Immature natural killer cell (primary cell): ENCODE data around the gene RASA3. TPM values are rescaled to one million over a fixed set of nuclear protein-coding genes. Genes with fewer than 3 reads are reported as not detected.
A peak's percentile ranks its signal among the peaks of the same experiment; 100 is the strongest.
"Not testable (repeated sequence)": the region's sequence is repeated elsewhere in the genome, so short reads cannot be mapped to it uniquely, and the experiment has no call there.

Source experiments
- DNase-seq, 3 donors: peaks; one replicate each; pipeline ENCODE4 v3.0.0; 2022; ENCODE audit warnings: mixed read lengths in 1 of 3
- H3K27ac Mint-ChIP-seq, 6 donors: one replicate each; pipeline ENCODE4 v1.8.0; 2020; ENCODE audit warnings: mixed read lengths in 6 of 6, mild to moderate bottlenecking in 5 of 6, inconsistent platforms in 4 of 6, moderate library complexity in 3 of 6
- H3K27me3 Mint-ChIP-seq, 3 donors: one replicate each; pipeline ENCODE4 v1.8.0; 2020 to 2021; ENCODE audit warnings: low read depth in 3 of 3, mild to moderate bottlenecking in 3 of 3, mixed read lengths in 3 of 3, moderate library complexity in 3 of 3, inconsistent platforms in 1 of 3
- H3K36me3 Mint-ChIP-seq, 3 donors: one replicate each; pipeline ENCODE4 v1.8.0; 2020; ENCODE audit warnings: mixed read lengths in 3 of 3, inconsistent platforms in 2 of 3, mild to moderate bottlenecking in 2 of 3
- H3K4me1 Mint-ChIP-seq, 2 donors: one replicate each; pipeline ENCODE4 v1.8.0; 2020; ENCODE audit warnings: inconsistent platforms in 2 of 2, mild to moderate bottlenecking in 2 of 2, mixed read lengths in 2 of 2, moderate library complexity in 1 of 2
- H3K4me3 Mint-ChIP-seq, 5 donors: one replicate each; pipeline ENCODE4 v1.8.0; 2020; ENCODE audit warnings: mild to moderate bottlenecking in 5 of 5, mixed read lengths in 5 of 5, inconsistent platforms in 3 of 5, moderate library complexity in 3 of 5
- H3K9me3 Mint-ChIP-seq, 6 donors: one replicate each; pipeline ENCODE4 v1.8.0; 2020; ENCODE audit warnings: mild to moderate bottlenecking in 6 of 6, mixed read lengths in 6 of 6, inconsistent platforms in 4 of 6, moderate library complexity in 3 of 6
- polyA plus RNA-seq, 3 donors: library from polyadenylated mRNA; unstranded; fragments of 300-500 nt; fragmentation: Illumina TruSeq; gene quantifications; one replicate each; pipeline ENCODE4 v1.2.3, GENCODE V29; 2021

Gene RASA3
- polyA plus RNA-seq, 3 donors from 2014 or later: 37.4 to 153 (median 64.8) TPM

GRCh38 chr13:114023716-114024602 lies 108.5 kb downstream of the RASA3 start:
- peaks cover 3 to 28% (median 4%) of the 10 kb centered on the region in 3 donors for H3K36me3 Mint-ChIP-seq
- peaks cover 31 to 44% of the 10 kb centered on the region in 2 donors for H3K4me1 Mint-ChIP-seq
- peak overlapping the region; percentile 22 to 87 (median 75) for H3K27ac Mint-ChIP-seq
- H3K27me3 Mint-ChIP-seq: peaks cover 12 to 55% (median 55%) of the 10 kb centered on the region in 3 donors
- peak overlapping the region in 1 of 5 donors; percentile 42 for H3K4me3 Mint-ChIP-seq
- no peak for DNase-seq
- peaks cover 0 to 2% (median 0%) of the 10 kb centered on the region in 6 donors for H3K9me3 Mint-ChIP-seq

DNA sequence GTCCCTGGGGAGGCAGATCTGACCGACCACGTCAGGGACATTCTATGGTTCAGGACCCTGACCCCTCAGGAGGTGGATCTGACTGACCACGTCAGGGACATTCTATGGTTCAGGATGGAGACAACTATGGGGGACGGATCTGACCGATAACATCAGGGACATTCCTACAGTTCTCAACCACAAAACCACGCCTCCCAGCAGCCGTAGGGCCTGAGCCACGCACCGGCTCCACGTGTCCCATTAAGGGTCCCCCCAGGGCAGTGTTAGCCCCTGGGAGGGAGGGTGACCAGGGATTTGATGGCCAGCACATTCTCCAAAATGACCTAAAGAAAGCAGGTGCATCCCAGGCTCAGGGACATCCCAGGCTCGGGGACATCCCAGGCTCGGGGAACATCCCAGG lies 109.5 kb downstream of the RASA3 start:
- Mint-ChIP-seq H3K27ac (peak overlapping the region; percentile 24 to 73 (median 40)), H3K4me3 (no peak overlapping the region), H3K27me3 (peaks cover 14 to 57% (median 52%) of the 10 kb centered on the region in 3 donors), H3K9me3 (peaks cover 0 to 2% (median 0%) of the 10 kb centered on the region in 6 donors), H3K4me1 (peaks cover 28 to 39% of the 10 kb centered on the region in 2 donors), H3K36me3 (peaks cover 3 to 28% (median 4%) of the 10 kb centered on the region in 3 donors)
- DNase-seq: no peak

DNA sequence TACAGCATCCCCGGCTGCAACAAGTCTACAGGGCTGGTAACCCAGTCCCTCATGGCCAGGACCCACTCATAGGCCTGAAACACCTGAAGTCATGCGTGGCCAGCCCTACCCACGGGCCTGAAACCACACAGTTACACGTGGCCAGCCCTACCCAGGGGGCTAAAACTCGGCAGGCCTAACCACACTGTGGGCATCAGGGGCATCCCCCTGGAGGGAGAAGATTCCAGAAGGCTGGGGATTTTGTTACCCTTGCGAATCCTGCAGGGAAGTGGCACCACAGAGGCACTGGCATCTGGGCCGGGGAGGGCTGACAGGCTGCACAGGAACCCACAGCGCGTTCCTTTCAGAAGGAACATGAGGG lies 110.1 kb downstream of the RASA3 start:
- Mint-ChIP-seq H3K36me3 (peaks cover 3 to 26% (median 4%) of the 10 kb centered on the region in 3 donors), H3K9me3 (peaks cover 0 to 2% (median 0%) of the 10 kb centered on the region in 6 donors), H3K27me3 (peaks cover 14 to 60% (median 49%) of the 10 kb centered on the region in 3 donors), H3K4me3 (no peak overlapping the region), H3K27ac (peak overlapping the region in 4 of 6 donors; percentile 24 to 51 (median 42)), H3K4me1 (peaks cover 24 to 33% of the 10 kb centered on the region in 2 donors)
- no peak for DNase-seq

DNA sequence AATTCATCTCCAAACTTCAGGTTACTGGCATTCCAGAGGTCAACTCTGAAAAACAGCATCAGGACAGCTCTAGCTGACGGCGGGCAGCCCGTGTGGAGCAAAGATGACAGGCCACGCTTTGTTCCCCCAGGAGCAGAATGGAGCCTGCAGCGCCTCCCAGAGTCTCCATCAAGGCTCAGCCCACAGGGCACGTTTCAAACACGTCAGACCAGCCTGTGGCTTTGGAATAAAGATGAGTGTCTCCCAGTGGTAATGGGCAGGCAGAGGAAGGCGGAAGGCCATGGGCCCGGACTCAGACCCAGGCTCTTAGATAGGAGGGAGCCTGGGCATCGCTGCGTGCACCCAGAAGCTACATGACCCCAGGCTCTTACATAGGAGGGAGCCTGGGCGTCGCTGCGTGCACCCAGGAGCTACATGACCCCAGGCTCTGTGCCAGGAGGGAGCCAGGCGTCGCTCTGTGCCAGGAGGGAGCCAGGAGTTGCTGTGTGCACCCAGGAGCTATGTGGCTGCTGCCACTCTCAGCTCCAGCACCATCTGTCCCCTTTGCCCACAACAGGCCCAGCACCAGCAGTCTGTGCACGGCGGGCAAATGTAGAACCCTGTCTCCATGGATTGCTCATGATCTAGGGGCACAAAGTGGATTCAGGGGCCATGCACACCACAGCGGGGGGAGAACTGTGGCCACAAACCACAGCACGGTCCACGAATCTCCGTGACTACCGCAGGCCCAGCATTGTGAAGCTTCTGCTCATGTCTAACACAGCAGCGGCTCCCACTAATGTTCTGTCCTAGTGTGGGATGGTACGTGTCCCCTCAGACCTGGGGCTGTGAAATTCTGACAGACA lies 110.7 kb downstream of the RASA3 start:
- no peak for DNase-seq
- H3K27me3 Mint-ChIP-seq: peaks cover 16 to 59% (median 48%) of the 10 kb centered on the region in 3 donors
- H3K27ac Mint-ChIP-seq: peak overlapping the region in 4 of 6 donors; percentile 24 to 51 (median 42)
- peaks cover 22 to 27% of the 10 kb centered on the region in 2 donors for H3K4me1 Mint-ChIP-seq
- no peak overlapping the region for H3K4me3 Mint-ChIP-seq
- peaks cover 0 to 3% (median 0%) of the 10 kb centered on the region in 6 donors for H3K9me3 Mint-ChIP-seq
- peaks cover under 1 to 25% (median 4%) of the 10 kb centered on the region in 3 donors for H3K36me3 Mint-ChIP-seq

DNA sequence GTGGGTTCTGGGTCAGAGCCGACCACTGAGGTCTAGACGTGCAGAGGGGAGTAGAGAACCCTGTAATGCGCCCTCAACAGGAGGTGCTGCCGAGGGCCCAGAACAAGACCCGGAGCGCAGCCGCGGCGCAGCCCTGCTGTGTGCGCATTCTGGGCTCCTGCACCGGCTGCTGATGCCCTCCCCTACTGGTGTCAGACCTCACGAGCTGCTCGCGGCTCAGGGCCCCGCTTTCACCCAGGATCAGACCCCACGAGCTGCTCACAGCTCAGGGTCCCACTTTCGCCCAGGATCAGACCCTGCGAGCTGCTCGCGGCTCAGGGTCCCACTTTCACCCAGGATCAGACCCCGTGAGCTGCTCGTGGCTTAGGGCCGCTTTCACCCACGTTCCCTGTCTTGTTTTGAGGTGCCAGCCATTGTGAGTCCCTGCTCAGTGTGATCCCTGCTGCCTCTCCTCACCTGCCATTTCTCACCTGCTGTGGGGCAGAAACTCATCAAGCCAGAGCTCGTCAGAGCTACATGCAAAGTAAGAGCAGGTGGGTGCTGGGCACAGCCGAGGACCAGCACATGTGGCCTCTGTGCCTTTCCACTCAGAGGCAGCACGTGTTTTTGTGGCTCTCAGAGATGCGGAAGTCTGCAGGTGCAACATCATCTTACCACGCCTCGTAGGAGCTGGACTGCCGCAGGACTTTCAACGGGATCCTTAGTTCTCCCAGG lies 111.5 kb downstream of the RASA3 start:
- no peak for DNase-seq
- Mint-ChIP-seq H3K36me3 (peaks cover 0 to 30% (median 5%) of the 10 kb centered on the region in 3 donors), H3K4me1 (peaks cover 18 to 20% of the 10 kb centered on the region in 2 donors), H3K9me3 (peaks cover 0 to 4% (median 0%) of the 10 kb centered on the region in 6 donors), H3K4me3 (no peak overlapping the region), H3K27ac (peak overlapping the region in 3 of 6 donors; percentile 24 to 65 (median 44)), H3K27me3 (peaks cover 17 to 62% (median 50%) of the 10 kb centered on the region in 3 donors)

GRCh38 chr13:114020134-114020533 lies 112.3 kb downstream of the RASA3 start:
- Mint-ChIP-seq H3K4me1 (peaks cover 12% of the 10 kb centered on the region in 2 donors), H3K36me3 (peaks cover 0 to 31% (median 5%) of the 10 kb centered on the region in 3 donors), H3K27me3 (peaks cover 20 to 56% (median 48%) of the 10 kb centered on the region in 3 donors), H3K27ac (peak overlapping the region in 2 of 6 donors; percentile 24 to 65)
- DNase-seq, H3K9me3 Mint-ChIP-seq, H3K4me3 Mint-ChIP-seq: not testable (repeated sequence)

- H3K36me3 Mint-ChIP-seq: peaks cover 0 to 31% (median 5%) of the 10 kb centered on the region in 3 donors
- H3K9me3 Mint-ChIP-seq: peaks cover 0 to 4% (median 0%) of the 10 kb centered on the region in 6 donors
- H3K27ac Mint-ChIP-seq: peak overlapping the region in 4 of 6 donors; percentile 40 to 67 (median 56)
- peak; percentile 34 to 38 (median 36) for DNase-seq
- peaks cover 22 to 50% (median 42%) of the 10 kb centered on the region in 3 donors for H3K27me3 Mint-ChIP-seq
- H3K4me1 Mint-ChIP-seq: peaks cover 7 to 8% of the 10 kb centered on the region in 2 donors
- no peak overlapping the region for H3K4me3 Mint-ChIP-seq
Measured at GRCh38 chr13:114019367-114019766, 113.1 kb downstream of the RASA3 start.

- Mint-ChIP-seq H3K4me1 (peaks cover 0 to 4% of the 10 kb centered on the region in 2 donors), H3K27ac (no peak overlapping the region), H3K4me3 (no peak overlapping the region), H3K9me3 (peaks cover 0 to 4% (median 0%) of the 10 kb centered on the region in 6 donors), H3K27me3 (peaks cover 23 to 45% (median 39%) of the 10 kb centered on the region in 3 donors), H3K36me3 (peaks cover 0 to 26% (median 5%) of the 10 kb centered on the region in 3 donors)
- no peak for DNase-seq
Measured at GRCh38 chr13:114018461-114019055, 113.9 kb downstream of the RASA3 start.

GRCh38 chr13:114017966-114018365 lies 114.5 kb downstream of the RASA3 start:
- Mint-ChIP-seq H3K27ac (peak overlapping the region in 1 of 6 donors; percentile 60), H3K4me1 (peaks cover 0 to 3% of the 10 kb centered on the region in 2 donors), H3K36me3 (peaks cover 0 to 26% (median 5%) of the 10 kb centered on the region in 3 donors), H3K9me3 (peaks cover 0 to 4% (median 0%) of the 10 kb centered on the region in 6 donors), H3K4me3 (no peak overlapping the region), H3K27me3 (peaks cover 23 to 43% (median 36%) of the 10 kb centered on the region in 3 donors)
- no peak for DNase-seq

- H3K27ac Mint-ChIP-seq: peak overlapping the region in 2 of 6 donors; percentile 51 to 61
- DNase-seq: no peak
- H3K9me3 Mint-ChIP-seq: peaks cover 0 to 4% (median 0%) of the 10 kb centered on the region in 6 donors
- H3K4me3 Mint-ChIP-seq: peak overlapping the region in 1 of 5 donors; percentile 46
- peaks cover 0 to 26% (median 5%) of the 10 kb centered on the region in 3 donors for H3K36me3 Mint-ChIP-seq
- no peaks in the 10 kb centered on the region for H3K4me1 Mint-ChIP-seq
- H3K27me3 Mint-ChIP-seq: peaks cover 23 to 36% (median 31%) of the 10 kb centered on the region in 3 donors
Measured at GRCh38 chr13:114017028-114017630, 115.3 kb downstream of the RASA3 start.

DNA sequence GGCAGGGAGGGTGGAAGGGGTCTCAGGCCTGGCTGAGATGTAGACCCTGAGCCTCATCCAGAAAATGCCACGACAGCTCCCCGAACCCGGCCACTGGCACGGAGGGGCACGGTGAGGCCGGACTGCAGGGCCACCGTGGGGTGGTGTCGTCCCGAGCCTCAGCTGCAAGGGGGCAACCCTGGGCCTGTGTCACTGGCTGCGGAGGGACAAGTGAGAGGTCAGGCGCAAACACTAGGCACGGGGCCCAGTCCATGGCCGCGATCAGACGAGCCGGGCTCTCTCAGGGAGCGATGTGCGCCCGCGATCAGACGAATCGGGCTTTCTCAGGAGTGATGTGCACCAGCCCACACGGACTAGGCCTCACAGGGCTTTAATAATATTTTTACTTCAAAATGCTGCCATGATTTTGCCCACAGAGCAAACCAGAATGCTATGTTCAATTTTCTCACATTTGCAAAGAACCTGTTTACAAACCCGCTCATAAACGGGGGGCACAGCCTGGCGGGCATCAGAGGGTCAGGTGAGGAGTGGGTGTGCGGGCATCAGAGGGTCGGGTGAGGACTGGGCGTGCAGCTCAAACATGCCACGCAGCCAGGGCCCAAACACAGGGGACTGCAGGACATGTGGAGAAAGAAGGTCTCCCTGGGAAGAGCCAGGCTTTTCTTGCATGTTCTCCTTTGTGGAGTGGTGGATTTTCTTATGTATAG lies 115.9 kb downstream of the RASA3 start:
- H3K9me3 Mint-ChIP-seq: peaks cover 0 to 4% (median 0%) of the 10 kb centered on the region in 6 donors
- H3K4me1 Mint-ChIP-seq: no peaks in the 10 kb centered on the region
- peak overlapping the region in 5 of 6 donors; percentile 20 to 77 (median 51) for H3K27ac Mint-ChIP-seq
- peaks cover 23 to 31% (median 30%) of the 10 kb centered on the region in 3 donors for H3K27me3 Mint-ChIP-seq
- peaks cover 0 to 25% (median 5%) of the 10 kb centered on the region in 3 donors for H3K36me3 Mint-ChIP-seq
- peak overlapping the region in 2 of 5 donors; percentile 46 to 53 for H3K4me3 Mint-ChIP-seq
- DNase-seq: no peak
